HG02642 (cell line): ENCODE measurements around the gene PARD6B.
"Not testable (repeated sequence)": the region's sequence is repeated elsewhere in the genome, so short reads cannot be mapped to it uniquely, and the experiment has no call there.

Source experiments
- ATAC-seq: cut with Tn5 transposase; IDR thresholded peaks from one replicate; pipeline ENCODE4 v1.9.1; 2021; ENCODE audit warnings: mild to moderate bottlenecking; ENCODE audit not compliant: unreplicated experiment, poor library complexity

Gene PARD6B, protein sequence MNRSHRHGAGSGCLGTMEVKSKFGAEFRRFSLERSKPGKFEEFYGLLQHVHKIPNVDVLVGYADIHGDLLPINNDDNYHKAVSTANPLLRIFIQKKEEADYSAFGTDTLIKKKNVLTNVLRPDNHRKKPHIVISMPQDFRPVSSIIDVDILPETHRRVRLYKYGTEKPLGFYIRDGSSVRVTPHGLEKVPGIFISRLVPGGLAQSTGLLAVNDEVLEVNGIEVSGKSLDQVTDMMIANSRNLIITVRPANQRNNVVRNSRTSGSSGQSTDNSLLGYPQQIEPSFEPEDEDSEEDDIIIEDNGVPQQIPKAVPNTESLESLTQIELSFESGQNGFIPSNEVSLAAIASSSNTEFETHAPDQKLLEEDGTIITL

GRCh38 chr20:50731055-50731929 lies at the start of gene PARD6B:
Gene PARD6B, plus strand, starts transcription at chr20:50731580. Its CDS starts 207 bp downstream, at chr20:50731787.
- ATAC-seq, result peak; percentile 92

GRCh38 chr20:50682065-50682464 lies 49.3 kb upstream of the PARD6B start:
- no peak for ATAC-seq

- no peak for ATAC-seq
These were observed 48.3 kb upstream of the PARD6B start for GRCh38 chr20:50682947-50683530.

DNA sequence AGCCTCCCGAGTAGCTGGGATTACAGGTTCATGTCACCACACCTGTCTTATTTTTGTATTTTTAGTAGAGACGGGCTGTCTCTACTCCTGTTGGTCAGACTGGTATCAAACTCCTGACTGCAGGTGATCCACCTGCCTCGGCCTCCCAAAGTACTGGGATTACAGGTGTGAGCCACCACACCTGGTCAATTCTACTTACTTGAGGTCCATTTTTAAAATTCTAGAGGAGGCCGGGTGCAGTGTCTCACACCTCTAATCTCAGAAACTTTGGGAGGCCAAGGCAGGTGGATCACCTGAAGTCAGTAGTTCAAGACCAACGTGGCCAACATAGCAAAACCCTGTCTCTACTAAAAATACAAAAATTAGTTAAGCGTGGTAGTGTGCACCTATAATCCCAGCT lies 47.8 kb upstream of the PARD6B start:
- no peak for ATAC-seq

DNA sequence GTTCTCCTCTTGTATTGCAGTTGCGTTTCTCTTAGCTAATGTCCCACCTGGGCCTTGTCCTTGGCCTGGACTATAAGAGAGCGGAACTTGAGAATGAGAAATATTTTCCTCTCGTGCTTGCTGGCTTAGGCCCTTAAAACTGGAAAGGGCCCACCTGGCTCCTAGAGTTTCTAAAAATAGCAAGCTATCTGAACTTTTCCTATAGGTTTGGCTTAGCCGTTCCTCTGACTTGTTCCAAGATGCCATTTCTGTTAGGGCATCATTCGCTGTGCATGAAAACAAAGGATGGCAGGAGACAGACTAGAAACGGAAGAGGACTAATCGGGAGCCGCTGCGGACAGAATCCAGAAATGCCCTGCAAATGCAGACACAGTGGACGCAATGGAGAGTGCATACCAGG lies 44.6 kb upstream of the PARD6B start:
- ATAC-seq, result no peak

DNA sequence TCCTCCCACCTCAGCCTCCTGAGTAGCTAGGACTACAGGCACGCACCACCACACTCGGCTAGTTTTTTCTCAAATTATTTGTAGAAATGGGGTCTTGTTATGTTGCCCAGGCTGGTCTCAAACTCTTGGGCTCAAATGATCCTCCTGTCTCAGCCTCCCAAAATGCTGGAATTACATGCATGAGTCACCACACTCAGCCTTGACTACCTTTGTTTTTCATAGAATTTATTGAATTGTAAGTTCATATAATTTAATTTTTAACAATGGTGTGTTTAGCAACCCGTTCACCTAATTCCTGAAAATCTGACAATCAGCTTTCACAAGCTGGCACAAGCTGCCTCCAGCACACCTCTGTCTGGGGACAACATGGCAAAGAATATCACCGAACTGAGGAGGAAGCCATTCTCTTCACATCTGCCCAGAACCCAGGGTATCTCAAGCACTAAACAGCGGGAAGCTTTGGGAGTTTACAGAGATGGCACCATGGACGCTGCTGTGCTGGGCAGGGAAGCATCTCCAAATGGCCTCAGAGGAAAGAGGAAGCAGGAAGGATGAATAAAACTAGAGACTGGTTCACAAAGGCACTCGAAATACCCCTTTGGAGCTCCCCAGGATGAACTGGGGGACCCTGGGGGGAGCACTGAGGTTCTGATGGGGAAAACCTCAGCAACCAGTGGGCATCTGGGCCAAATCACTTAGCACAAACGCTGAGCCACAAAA lies 43.0 kb upstream of the PARD6B start:
- ATAC-seq, result no peak

DNA sequence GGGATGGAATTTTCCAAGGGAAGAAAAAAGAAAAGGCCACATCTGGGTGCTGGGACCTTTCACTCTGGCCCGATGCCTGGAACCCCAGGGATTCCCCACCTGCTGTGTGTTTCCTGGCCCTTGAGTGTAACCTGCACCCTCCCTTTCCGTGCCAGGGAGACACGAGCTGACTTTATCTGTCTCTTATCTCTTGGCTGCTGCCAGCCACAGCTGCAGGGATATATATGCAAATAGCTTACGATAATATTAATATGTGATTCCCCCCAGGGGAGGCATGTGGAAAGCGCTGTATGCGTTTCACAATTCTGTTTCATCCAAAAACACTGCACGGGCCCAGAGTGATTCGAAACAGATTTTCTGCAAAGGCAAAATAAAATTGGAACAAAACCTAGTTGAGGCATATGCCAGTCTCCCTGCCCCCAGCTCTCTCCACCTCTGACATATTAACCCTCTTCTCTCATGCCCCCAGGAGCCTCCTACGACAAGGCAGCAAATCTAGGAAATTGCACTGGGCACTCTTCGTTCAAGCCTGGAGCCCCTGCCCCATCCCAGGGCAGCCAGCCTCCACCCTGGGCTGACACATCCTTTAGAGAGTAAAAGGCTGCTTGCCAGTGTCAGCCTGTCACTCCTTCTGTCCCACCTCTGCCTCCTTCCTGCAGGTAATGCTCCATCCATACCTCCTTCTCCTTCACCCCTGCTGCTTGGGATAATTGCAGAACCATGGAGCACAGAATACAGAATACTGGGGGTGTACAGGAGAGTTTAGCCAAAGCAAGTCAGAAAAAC lies 41.3 kb upstream of the PARD6B start:
- no peak for ATAC-seq

- ATAC-seq, result no peak
These were observed 40.5 kb upstream of the PARD6B start, which contains the start of gene RIPOR3 for GRCh38 chr20:50690650-50691572. Gene RIPOR3, minus strand, starts transcription at chr20:50691542. Its CDS starts 414 bp downstream, at chr20:50691128.

GRCh38 chr20:50691573-50692551 lies 39.5 kb upstream of the PARD6B start:
- ATAC-seq, result no peak

DNA sequence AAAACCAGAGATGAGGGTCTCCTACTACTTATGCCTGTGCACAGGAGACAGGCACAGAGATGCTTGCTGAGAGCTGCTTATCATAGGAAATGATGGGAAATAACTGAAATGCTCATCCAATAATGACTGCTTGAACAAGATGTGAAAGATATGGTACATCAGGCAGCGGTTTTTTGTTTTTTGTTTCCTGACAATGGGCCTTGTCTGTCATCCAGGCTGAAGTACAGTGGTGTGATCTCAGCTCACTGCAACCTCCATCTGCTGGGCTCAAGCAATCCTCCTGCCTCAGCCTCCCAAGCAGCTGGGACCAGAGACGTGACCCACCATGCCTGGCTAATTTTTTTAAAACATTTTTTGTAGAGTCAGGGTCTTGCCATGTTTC lies 38.8 kb upstream of the PARD6B start:
- ATAC-seq, result no peak

- ATAC-seq, result no peak
These were observed 38.4 kb upstream of the PARD6B start for GRCh38 chr20:50693001-50693400.

GRCh38 chr20:50694379-50695134 lies 36.8 kb upstream of the PARD6B start:
- ATAC-seq, result no peak

DNA sequence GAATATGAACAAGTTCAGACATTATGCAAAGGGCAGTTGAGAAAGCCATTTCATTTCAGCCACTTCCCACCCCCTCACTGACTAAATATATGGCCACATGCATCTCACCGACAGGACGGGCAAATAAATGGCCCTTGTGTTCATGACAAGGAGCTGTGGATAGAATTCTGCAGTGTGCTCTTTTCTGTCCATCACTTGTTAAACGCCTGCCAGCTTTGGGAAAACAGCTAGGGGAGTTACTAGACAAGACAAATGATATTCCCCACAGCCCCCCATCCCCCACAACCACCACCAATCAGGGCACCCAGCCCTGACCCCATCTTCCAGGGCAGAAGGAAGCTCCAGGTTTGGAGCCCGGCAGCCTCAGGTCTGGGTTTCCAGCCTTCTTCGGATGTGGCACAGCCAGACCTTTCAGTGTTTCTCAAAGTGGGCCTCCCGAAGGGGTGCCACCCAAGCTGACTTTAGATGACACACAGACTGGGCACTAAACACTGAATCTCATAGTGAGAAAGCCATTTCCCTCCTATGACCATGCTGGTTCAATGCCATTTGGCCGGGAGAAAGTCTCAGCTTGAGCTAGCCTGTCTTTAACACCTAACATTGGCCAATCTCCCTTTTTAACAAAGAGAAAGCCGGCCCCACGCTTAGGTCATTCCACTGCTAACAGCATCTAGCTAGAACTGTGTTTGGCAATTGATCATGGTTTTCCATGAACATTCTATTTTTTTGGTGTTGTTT lies 36.1 kb upstream of the PARD6B start:
- no peak for ATAC-seq

DNA sequence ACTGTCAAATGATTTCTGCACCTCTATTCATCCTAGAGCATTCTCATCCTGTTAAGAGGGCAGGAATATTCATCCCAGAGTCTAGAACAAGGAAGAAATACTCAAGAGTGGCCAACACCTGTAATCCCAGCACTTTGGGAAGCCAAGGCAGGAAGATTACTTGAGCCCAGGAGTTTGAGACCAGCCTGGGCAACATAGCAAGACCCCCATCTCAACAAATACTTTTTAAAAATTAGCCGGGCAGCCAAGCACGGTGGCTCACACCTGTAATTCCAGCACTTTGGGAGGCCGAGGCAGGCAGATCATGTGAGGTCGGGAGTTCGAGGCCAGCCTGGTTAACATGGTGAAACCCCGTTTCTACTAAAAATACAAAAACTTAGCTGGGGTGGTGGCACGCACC lies 33.1 kb upstream of the PARD6B start:
- ATAC-seq, result not testable (repeated sequence)

DNA sequence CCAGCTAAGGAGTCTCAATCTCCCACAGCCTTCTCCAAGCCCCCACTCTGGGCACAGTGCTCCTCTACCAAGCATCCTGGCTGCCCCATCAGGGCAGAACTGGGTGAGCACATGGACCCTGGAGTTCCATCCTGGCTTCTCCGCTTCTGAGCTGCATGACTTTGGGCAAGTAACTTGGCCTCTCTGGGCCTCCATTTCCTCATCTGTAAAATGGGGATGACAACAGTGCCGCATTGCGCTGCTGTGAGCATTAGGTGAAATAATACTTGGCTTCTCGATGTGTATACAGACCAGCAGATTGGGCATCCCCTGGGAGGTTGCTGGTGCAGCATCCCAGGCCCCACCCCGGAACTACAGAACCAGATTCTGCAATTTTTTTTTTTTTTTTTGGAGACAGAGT lies 31.7 kb upstream of the PARD6B start:
- ATAC-seq, result no peak
